ENCODE measurements around the gene TWIST2. TPM values are rescaled to one million over a fixed set of nuclear protein-coding genes. Genes with fewer than 3 reads are reported as not detected.

TWIST2 gene
- polyA plus RNA-seq, 1 experiment, result 15.6 TPM

- H3K9me3 ChIP-seq (ENCODE audit: control insufficient read depth, insufficient read depth, low read length), result no peaks in the 10 kb centered on the region; the same call in 1 of the 2 replicates
- POLR2A ChIA-PET, result interaction anchor here (1.1 kb wide), 1 partner anchor 8 kb away, joined by 5 read pairs; no protein-coding TSS in a partner anchor
- CTCF ChIA-PET, result no interaction called here
- no peak for TF ChIP-seq CTCF (IDR thresholded peaks at IDR 0.05; ENCODE audit: low read depth, low read length)
- no peak overlapping the region for H3K27ac ChIP-seq (ENCODE audit: low read depth, low read length)
- H3K4me3 ChIP-seq (ENCODE audit: low read depth, low read length), result no peak overlapping the region
- no peaks in the 10 kb centered on the region for H3K27me3 ChIP-seq (ENCODE audit: control insufficient read depth, insufficient read depth, low read length)
- no peak for DNase-seq (ENCODE audit: low read depth, low spot score)
These were observed 73.9 kb downstream of the TWIST2 start for GRCh38 chr2:238921681-238922319.

GRCh38 chr2:238922435-238922834, 74.5 kb downstream of the TWIST2 start:
- CTCF ChIA-PET, result no interaction called here
- no peak for DNase-seq (ENCODE audit: low read depth, low spot score)
- H3K27ac ChIP-seq (ENCODE audit: low read depth, low read length), result no peak overlapping the region
- H3K27me3 ChIP-seq (ENCODE audit: control insufficient read depth, insufficient read depth, low read length), result no peaks in the 10 kb centered on the region
- TF ChIP-seq CTCF (IDR thresholded peaks at IDR 0.05; ENCODE audit: low read depth, low read length), result no peak
- no peak overlapping the region for H3K4me3 ChIP-seq (ENCODE audit: low read depth, low read length)
- no peaks in the 10 kb centered on the region; the same call in 1 of the 2 replicates for H3K9me3 ChIP-seq (ENCODE audit: control insufficient read depth, insufficient read depth, low read length)
- POLR2A ChIA-PET, result no interaction called here

GRCh38 chr2:238924032-238924431, 76.1 kb downstream of the TWIST2 start:
- Histone ChIP-seq H3K9me3 (ENCODE audit: control insufficient read depth, insufficient read depth, low read length) (no peaks in the 10 kb centered on the region; the same call in 1 of the 2 replicates), H3K27me3 (ENCODE audit: control insufficient read depth, insufficient read depth, low read length) (no peaks in the 10 kb centered on the region), H3K4me3 (ENCODE audit: low read depth, low read length) (no peak overlapping the region), H3K27ac (ENCODE audit: low read depth, low read length) (no peak overlapping the region)
- POLR2A ChIA-PET, result interaction anchor here (0.6 kb wide), 1 partner anchor 15 kb away, joined by 3 read pairs; no protein-coding TSS in a partner anchor
- CTCF ChIA-PET, result interaction anchor here (0.9 kb wide), 1 partner anchor 47 kb away, joined by 3 read pairs; no protein-coding TSS in a partner anchor
- TF ChIP-seq CTCF (IDR thresholded peaks at IDR 0.05; ENCODE audit: low read depth, low read length), result no peak
- no peak for DNase-seq (ENCODE audit: low read depth, low spot score)

- Histone ChIP-seq H3K27me3 (ENCODE audit: control insufficient read depth, insufficient read depth, low read length) (no peaks in the 10 kb centered on the region), H3K9me3 (ENCODE audit: control insufficient read depth, insufficient read depth, low read length) (no peaks in the 10 kb centered on the region; the same call in 1 of the 2 replicates), H3K4me3 (ENCODE audit: low read depth, low read length) (no peak overlapping the region), H3K27ac (ENCODE audit: low read depth, low read length) (no peak overlapping the region)
- DNase-seq (ENCODE audit: low read depth, low spot score), result no peak
- POLR2A ChIA-PET, result no interaction called here
- CTCF ChIA-PET, result interaction anchor here (0.9 kb wide), 1 partner anchor 46 kb away, joined by 3 read pairs; no protein-coding TSS in a partner anchor
- TF ChIP-seq CTCF (IDR thresholded peaks at IDR 0.05; ENCODE audit: low read depth, low read length), result no peak
These were observed 76.9 kb downstream of the TWIST2 start for GRCh38 chr2:238924796-238925195.

GRCh38 chr2:238925281-238925680, 77.4 kb downstream of the TWIST2 start:
- DNase-seq (ENCODE audit: low read depth, low spot score), result no peak
- no peak for TF ChIP-seq CTCF (IDR thresholded peaks at IDR 0.05; ENCODE audit: low read depth, low read length)
- Histone ChIP-seq H3K4me3 (ENCODE audit: low read depth, low read length) (no peak overlapping the region), H3K27ac (ENCODE audit: low read depth, low read length) (no peak overlapping the region), H3K9me3 (ENCODE audit: control insufficient read depth, insufficient read depth, low read length) (no peaks in the 10 kb centered on the region; the same call in 1 of the 2 replicates), H3K27me3 (ENCODE audit: control insufficient read depth, insufficient read depth, low read length) (no peaks in the 10 kb centered on the region)
- ChIA-PET CTCF (no interaction called here), POLR2A (interaction anchor here (0.6 kb wide), 1 partner anchor 49 kb away, joined by 4 read pairs; no protein-coding TSS in a partner anchor)
